Type B pancreatic cell (in vitro differentiated cells): ENCODE measurements around the gene IPCEF1. TPM values are rescaled to one million over a fixed set of nuclear protein-coding genes. Genes with fewer than 3 reads are reported as not detected.
"Not testable (repeated sequence)": the region's sequence is repeated elsewhere in the genome, so short reads cannot be mapped to it uniquely, and the experiment has no call there.

Source experiments
- DNase-seq: peaks from one replicate; pipeline ENCODE4 v3.0.0; 2021; ENCODE audit warnings: mixed read lengths; ENCODE audit not compliant: unreplicated experiment; ENCODE audit errors: extremely low spot score
- H3K27ac Mint-ChIP-seq: 2 replicates; pipeline ENCODE4 v1.8.0; 2021; ENCODE audit warnings: mild to moderate bottlenecking, mixed read lengths
- H3K27me3 Mint-ChIP-seq: 2 replicates; pipeline ENCODE4 v1.8.0; 2021; ENCODE audit warnings: mixed read lengths
- H3K36me3 Mint-ChIP-seq: 2 replicates; pipeline ENCODE4 v1.8.0; 2021; ENCODE audit warnings: mixed read lengths
- H3K4me1 Mint-ChIP-seq: one replicate; pipeline ENCODE4 v1.8.0; 2021; ENCODE audit warnings: mixed read lengths; ENCODE audit not compliant: unreplicated experiment
- H3K4me3 Mint-ChIP-seq: 2 replicates; pipeline ENCODE4 v1.8.0; 2021; ENCODE audit warnings: mild to moderate bottlenecking, mixed read lengths
- H3K9me3 Mint-ChIP-seq: 2 replicates; pipeline ENCODE4 v1.8.0; 2021; ENCODE audit warnings: mixed read lengths
- total RNA-seq: library from RNA; stranded (reverse); gene quantifications from 2 replicates; pipeline ENCODE4 v1.2.1, GENCODE V29; 2021; ENCODE audit warnings: low replicate concordance
- TF ChIP-seq, protein P1 (sequence below): fragments of 200-600 bp; sonication (generic); conservative IDR thresholded peaks from 2 replicates; pipeline ENCODE4 v1.5.0; 2021; ENCODE audit warnings: antibody characterized with exemption, mild to moderate bottlenecking

IPCEF1 gene
- total RNA-seq, 1 donor from 2014 or later = 1.0 TPM

DNA sequence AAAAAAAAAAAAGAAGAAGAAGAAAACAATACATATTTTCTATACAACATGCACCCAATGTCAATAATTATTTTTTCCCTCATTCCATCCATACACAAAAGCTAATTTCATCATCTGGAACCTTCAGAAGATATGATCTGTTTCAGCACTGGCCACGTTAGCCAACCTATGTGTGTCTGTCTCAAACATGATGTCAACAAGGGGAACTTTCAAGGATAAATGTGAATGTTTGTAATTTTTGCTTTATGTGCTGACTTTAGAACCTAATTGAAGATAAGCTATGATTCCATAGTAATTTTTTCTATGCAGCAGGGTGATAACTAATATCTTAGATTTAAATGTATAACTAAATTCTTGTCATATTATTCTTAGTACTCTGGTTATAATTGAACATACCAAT, 37.9 kb downstream of the IPCEF1 start:
- no peak for DNase-seq
- Mint-ChIP-seq H3K27ac (peak overlapping the region; percentile 80), H3K9me3 (no peaks in the 10 kb centered on the region), H3K4me3 (no peak overlapping the region), H3K36me3 (no peaks in the 10 kb centered on the region), H3K27me3 (no peaks in the 10 kb centered on the region), H3K4me1 (peaks cover 31% of the 10 kb centered on the region)
- TF ChIP-seq, protein P1, sequence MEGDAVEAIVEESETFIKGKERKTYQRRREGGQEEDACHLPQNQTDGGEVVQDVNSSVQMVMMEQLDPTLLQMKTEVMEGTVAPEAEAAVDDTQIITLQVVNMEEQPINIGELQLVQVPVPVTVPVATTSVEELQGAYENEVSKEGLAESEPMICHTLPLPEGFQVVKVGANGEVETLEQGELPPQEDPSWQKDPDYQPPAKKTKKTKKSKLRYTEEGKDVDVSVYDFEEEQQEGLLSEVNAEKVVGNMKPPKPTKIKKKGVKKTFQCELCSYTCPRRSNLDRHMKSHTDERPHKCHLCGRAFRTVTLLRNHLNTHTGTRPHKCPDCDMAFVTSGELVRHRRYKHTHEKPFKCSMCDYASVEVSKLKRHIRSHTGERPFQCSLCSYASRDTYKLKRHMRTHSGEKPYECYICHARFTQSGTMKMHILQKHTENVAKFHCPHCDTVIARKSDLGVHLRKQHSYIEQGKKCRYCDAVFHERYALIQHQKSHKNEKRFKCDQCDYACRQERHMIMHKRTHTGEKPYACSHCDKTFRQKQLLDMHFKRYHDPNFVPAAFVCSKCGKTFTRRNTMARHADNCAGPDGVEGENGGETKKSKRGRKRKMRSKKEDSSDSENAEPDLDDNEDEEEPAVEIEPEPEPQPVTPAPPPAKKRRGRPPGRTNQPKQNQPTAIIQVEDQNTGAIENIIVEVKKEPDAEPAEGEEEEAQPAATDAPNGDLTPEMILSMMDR = no peak

DNA sequence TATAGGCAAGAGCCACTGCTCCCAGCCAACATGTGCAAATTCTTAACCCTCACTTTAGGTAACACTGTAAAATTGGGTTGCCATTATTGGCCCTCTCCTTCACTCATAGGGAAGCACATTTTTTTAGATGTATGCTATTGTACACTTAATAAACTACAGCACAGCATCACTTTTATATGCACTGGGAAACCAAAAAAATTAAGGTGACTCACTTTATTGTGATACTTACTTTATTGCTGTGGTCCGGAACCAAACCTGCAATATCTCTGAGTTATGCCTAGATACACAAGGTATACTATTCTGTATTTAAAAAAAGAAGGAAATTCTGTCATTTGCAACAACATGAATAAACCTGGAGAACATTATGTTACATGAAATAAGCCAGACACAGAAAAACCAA, 40.5 kb downstream of the IPCEF1 start:
- Mint-ChIP-seq H3K4me3 (no peak overlapping the region), H3K27ac (no peak overlapping the region), H3K9me3 (peaks cover 4% of the 10 kb centered on the region), H3K27me3 (no peaks in the 10 kb centered on the region), H3K4me1 (peaks cover 31% of the 10 kb centered on the region), H3K36me3 (no peaks in the 10 kb centered on the region)
- no peak for DNase-seq
- TF ChIP-seq, protein P1 = no peak

DNA sequence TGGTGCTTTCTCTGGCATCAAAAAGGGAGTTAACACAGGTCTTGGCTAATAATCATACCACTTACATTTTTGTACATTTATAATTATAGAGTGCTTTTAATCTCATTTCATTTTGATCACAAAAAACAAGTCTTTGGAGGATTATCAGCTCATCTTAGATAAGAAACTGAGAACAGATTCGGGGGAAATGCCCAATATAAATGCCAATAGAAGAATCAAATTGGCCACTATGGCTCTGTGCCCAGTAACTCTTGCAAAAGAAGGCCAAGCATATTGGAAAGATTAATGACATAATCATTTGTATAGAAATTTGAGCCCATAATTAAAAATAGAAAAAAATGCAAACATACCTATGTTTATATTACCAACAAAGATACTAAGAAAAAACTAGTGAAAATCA, 42.5 kb downstream of the IPCEF1 start:
- TF ChIP-seq, protein P1 = no peak
- Mint-ChIP-seq H3K36me3 (no peaks in the 10 kb centered on the region), H3K9me3 (peaks cover 12% of the 10 kb centered on the region), H3K27ac (no peak overlapping the region), H3K4me1 (peaks cover 22% of the 10 kb centered on the region), H3K27me3 (no peaks in the 10 kb centered on the region), H3K4me3 (no peak overlapping the region)
- DNase-seq = no peak

DNA sequence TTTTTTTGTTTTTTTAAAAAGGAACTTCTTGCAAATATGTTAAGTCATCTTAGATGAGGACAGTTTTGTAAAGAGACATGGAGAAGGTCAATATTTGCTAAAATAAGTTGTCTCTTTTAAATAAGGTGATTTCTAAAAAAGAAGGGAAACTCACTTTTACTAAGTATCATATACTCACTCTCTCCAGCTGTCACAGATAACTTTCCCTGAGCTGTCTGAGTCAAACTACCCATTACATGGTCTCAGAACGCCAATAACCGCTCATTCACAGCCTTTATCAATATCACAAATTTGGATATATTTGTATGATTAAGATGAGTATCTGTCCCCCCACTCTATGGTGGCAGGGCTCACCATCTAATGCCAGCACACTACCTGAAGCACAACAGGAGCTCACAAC, 47.6 kb downstream of the IPCEF1 start:
- Mint-ChIP-seq H3K27me3 (no peaks in the 10 kb centered on the region), H3K4me3 (no peak overlapping the region), H3K27ac (no peak overlapping the region), H3K36me3 (no peaks in the 10 kb centered on the region), H3K4me1 (no peaks in the 10 kb centered on the region), H3K9me3 (peaks cover 12% of the 10 kb centered on the region)
- TF ChIP-seq, protein P1 = no peak
- no peak for DNase-seq

DNA sequence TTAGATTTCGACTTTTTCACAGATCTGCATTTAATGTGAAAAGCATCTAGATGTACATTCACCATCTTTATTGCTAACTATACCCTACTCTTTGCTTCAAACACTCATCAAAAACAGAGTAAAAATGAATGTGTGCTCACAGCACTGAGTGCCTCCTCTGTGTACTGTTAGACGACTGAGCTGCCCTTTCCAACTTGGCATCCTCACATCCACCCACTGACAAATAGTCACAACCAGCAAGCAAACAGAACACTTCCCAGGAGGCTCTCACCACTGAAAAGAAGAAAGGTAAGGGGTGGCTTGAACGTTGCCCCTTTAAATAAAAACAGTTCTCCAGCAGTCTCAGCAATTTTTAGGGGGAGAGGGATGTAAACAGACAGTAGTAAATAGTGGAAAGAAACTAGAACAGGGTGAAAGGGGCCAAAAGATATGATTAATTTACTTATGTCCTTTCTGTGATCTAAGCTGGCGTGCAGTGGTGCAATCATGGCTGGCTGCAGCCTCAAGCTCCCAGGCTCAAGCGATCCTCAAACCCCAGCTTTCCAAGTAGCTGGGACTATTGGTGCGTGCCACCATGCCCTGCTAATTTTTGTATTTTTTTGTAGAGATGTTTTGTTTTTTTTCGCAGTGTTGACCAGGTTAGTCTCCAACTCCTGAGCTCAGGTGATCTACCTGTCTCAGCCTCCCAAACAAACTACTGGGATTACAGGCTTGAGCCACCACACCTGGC, 48.7 kb downstream of the IPCEF1 start:
- H3K27me3 Mint-ChIP-seq = no peaks in the 10 kb centered on the region
- peaks cover 12% of the 10 kb centered on the region for H3K9me3 Mint-ChIP-seq
- no peak for DNase-seq
- no peaks in the 10 kb centered on the region for H3K36me3 Mint-ChIP-seq
- no peak overlapping the region for H3K27ac Mint-ChIP-seq
- TF ChIP-seq, protein P1 = no peak
- H3K4me3 Mint-ChIP-seq = no peak overlapping the region
- H3K4me1 Mint-ChIP-seq = no peaks in the 10 kb centered on the region

DNA sequence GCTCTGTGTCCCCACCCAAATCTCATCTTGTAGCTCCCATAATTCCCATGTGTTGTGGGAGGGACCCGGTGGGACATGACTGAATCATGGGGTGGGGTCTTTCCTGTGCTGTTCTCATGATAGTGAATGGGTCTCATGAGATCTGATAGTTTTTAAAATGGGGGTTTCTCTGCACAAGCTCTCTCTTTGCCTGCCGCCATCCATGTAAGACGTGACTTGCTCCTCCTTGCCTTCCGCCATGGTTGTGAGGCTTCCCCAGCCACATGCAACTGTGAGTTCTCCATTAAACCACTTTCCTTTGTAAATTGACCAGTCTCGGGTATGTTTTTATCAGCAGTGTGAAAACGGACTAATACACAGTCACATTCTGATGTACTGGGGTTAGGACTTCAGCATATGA, 49.5 kb downstream of the IPCEF1 start:
- H3K36me3 Mint-ChIP-seq, H3K4me1 Mint-ChIP-seq, H3K27ac Mint-ChIP-seq, H3K4me3 Mint-ChIP-seq, H3K27me3 Mint-ChIP-seq, DNase-seq: not testable (repeated sequence)
- H3K9me3 Mint-ChIP-seq = peaks cover 12% of the 10 kb centered on the region
